C4-2B (cell line): ENCODE results near the gene GPR42.
"Not testable (repeated sequence)": the region's sequence is repeated elsewhere in the genome, so short reads cannot be mapped to it uniquely, and the experiment has no call there.

Experiments
- H3K27ac ChIP-seq: fragments of 450-650 bp; 2 replicates; pipeline ENCODE4 v1.5.1; 2017
- ZFX ChIP-seq: fragments of 450-650 bp; IDR thresholded peaks from 2 replicates; pipeline ENCODE4 v1.6.1; 2017
- TF ChIP-seq, protein P1 (sequence below): fragments of 450-650 bp; conservative IDR thresholded peaks from 2 replicates; pipeline ENCODE4 v1.5.1; 2017; ENCODE audit warnings: mild to moderate bottlenecking

The GPR42 gene

GRCh38 chr19:35373492-35373891 is 2.6 kb downstream of the GPR42 start:
- TF ChIP-seq, protein P1, sequence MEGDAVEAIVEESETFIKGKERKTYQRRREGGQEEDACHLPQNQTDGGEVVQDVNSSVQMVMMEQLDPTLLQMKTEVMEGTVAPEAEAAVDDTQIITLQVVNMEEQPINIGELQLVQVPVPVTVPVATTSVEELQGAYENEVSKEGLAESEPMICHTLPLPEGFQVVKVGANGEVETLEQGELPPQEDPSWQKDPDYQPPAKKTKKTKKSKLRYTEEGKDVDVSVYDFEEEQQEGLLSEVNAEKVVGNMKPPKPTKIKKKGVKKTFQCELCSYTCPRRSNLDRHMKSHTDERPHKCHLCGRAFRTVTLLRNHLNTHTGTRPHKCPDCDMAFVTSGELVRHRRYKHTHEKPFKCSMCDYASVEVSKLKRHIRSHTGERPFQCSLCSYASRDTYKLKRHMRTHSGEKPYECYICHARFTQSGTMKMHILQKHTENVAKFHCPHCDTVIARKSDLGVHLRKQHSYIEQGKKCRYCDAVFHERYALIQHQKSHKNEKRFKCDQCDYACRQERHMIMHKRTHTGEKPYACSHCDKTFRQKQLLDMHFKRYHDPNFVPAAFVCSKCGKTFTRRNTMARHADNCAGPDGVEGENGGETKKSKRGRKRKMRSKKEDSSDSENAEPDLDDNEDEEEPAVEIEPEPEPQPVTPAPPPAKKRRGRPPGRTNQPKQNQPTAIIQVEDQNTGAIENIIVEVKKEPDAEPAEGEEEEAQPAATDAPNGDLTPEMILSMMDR: no peak
- TF ChIP-seq ZFX: no peak
- no peak overlapping the region for H3K27ac ChIP-seq

DNA sequence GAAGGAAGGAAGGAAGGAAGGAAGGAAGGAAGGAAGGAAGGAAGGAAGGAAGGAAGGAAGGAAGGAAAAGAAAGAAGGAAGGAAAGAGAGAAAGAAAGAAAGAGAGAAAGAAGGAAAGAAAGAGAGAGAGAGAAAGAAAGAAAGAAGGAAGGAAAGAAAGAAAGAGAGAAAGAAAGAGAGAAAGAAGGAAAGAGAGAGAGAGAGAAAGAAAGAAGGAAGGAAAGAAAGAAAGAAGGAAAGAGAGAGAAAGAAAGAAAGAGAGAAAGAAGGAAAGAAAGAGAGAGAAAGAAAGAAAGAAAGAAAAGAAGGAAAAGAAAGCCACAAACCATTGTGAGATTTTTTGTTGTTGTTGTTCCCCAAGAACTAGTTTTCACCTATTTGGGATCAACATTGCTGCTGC is 3.2 kb downstream of the GPR42 start:
- not testable (repeated sequence) for H3K27ac ChIP-seq

GRCh38 chr19:35375505-35376307 is 4.8 kb downstream of the GPR42 start:
- no peak overlapping the region for H3K27ac ChIP-seq
- TF ChIP-seq, protein P1: no peak
- TF ChIP-seq ZFX: no peak

- TF ChIP-seq ZFX: no peak
- TF ChIP-seq, protein P1: no peak
- H3K27ac ChIP-seq: no peak overlapping the region
Measured at GRCh38 chr19:35377656-35378055, 6.8 kb downstream of the GPR42 start.

- no peak for TF ChIP-seq ZFX
- TF ChIP-seq, protein P1: no peak
- no peak overlapping the region for H3K27ac ChIP-seq
Measured at GRCh38 chr19:35378356-35378755, 7.5 kb downstream of the GPR42 start.

DNA sequence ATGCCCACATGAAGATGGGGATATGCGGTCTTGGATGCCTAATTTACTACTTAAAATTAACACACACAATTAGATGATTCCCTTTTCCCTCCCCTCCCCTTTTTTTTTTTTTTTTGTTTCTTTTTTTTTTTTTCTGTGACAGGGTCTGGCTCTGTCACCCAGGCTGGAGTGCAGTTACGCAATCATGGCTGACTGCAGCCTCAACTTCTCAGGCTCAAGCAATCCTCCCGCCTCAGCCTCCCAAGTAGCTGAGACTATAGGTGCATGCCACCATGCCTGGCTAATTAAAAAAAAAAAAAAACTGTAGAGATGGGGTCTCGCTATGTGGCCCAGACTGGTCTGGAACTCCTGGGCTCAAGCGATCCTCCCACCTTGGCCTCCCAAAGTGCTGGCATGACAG is 8.7 kb downstream of the GPR42 start:
- not testable (repeated sequence) for H3K27ac ChIP-seq

DNA sequence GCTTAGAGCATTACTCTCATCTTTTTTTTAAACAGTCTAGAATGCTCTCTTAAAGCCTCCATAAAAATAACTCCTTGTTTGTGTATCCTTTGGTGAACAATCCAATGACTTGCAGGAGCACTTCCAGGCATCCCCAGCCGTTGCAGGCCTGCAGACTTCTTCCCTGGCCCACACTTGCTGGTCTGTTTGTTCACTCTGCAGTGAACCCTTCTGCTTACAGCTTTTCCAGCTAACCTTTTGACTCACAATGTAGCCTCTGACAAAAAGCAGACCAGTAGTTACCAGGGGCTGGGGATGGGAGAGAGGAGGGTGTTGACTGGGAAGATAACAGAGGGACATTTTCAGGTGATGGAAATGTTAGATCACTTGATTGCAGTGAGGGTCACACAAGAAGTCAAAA is 9.1 kb downstream of the GPR42 start:
- H3K27ac ChIP-seq: no peak overlapping the region

GRCh38 chr19:35380450-35381124 is 9.7 kb downstream of the GPR42 start:
- no peak overlapping the region for H3K27ac ChIP-seq
- no peak for TF ChIP-seq ZFX
- TF ChIP-seq, protein P1: no peak

More for the DNA sequence above, 9.1 kb downstream of the GPR42 start:
- TF ChIP-seq, protein P1: no peak
- TF ChIP-seq ZFX: no peak
